Superior temporal gyrus (tissue), 1 donor: ENCODE results near the gene ACAP2.
"Not testable (repeated sequence)": the region's sequence is repeated elsewhere in the genome, so short reads cannot be mapped to it uniquely, and the experiment has no call there.

Experiments used
- DNase-seq: peaks from one replicate; pipeline ENCODE4 v3.0.0-alpha.2; 2016; ENCODE audit errors: extremely low spot score

The ACAP2 gene

GRCh38 chr3:195246581-195246995 is 196.2 kb downstream of the ACAP2 start:
- DNase-seq, result no peak

- no peak for DNase-seq
Observed at GRCh38 chr3:195245531-195245951, 197.3 kb downstream of the ACAP2 start.

- no peak for DNase-seq
Observed at GRCh38 chr3:195241592-195242355, 201.0 kb downstream of the ACAP2 start.

- no peak for DNase-seq
Observed at GRCh38 chr3:195240939-195241338, 201.9 kb downstream of the ACAP2 start.

- DNase-seq, result no peak
Observed at GRCh38 chr3:195240171-195240701, 202.6 kb downstream of the ACAP2 start.

- DNase-seq, result no peak
Observed at GRCh38 chr3:195239121-195239520, 203.7 kb downstream of the ACAP2 start.

GRCh38 chr3:195238586-195239118 is 204.2 kb downstream of the ACAP2 start:
- no peak for DNase-seq

- no peak for DNase-seq
Observed at GRCh38 chr3:195238081-195238571, 204.7 kb downstream of the ACAP2 start.

- no peak for DNase-seq
Observed at GRCh38 chr3:195236801-195237570, 205.8 kb downstream of the ACAP2 start.

- DNase-seq, result no peak
Observed at GRCh38 chr3:195236076-195236798, 206.6 kb downstream of the ACAP2 start.

- no peak for DNase-seq
Observed at GRCh38 chr3:195230244-195230643, 212.6 kb downstream of the ACAP2 start.

GRCh38 chr3:195228886-195229285 is 213.9 kb downstream of the ACAP2 start:
- not testable (repeated sequence) for DNase-seq

GRCh38 chr3:195227871-195228270 is 214.9 kb downstream of the ACAP2 start:
- DNase-seq, result no peak

GRCh38 chr3:195226900-195227447 is 215.8 kb downstream of the ACAP2 start:
- no peak for DNase-seq

GRCh38 chr3:195226445-195226844 is 216.4 kb downstream of the ACAP2 start:
- no peak for DNase-seq

GRCh38 chr3:195224980-195225580 is 217.7 kb downstream of the ACAP2 start:
- no peak for DNase-seq
